Progenitor cell of endocrine pancreas (in vitro differentiated cells): ENCODE results near the gene SLC35F3. TPM values are rescaled to one million over a fixed set of nuclear protein-coding genes. Genes with fewer than 3 reads are reported as not detected.

Source experiments
- DNase-seq: peaks from one replicate; pipeline ENCODE4 v3.0.0; 2021; ENCODE audit warnings: low spot score; ENCODE audit not compliant: unreplicated experiment
- H3K27ac Mint-ChIP-seq: 2 replicates; pipeline ENCODE4 v1.8.0; 2021; ENCODE audit warnings: mild to moderate bottlenecking, moderate library complexity, mixed read lengths
- H3K27me3 Mint-ChIP-seq: 2 replicates; pipeline ENCODE4 v1.8.0; 2021; ENCODE audit warnings: mixed read lengths
- H3K36me3 Mint-ChIP-seq: 2 replicates; pipeline ENCODE4 v1.8.0; 2022; ENCODE audit warnings: mixed read lengths; ENCODE audit not compliant: insufficient read depth
- H3K4me1 Mint-ChIP-seq: 2 replicates; pipeline ENCODE4 v1.8.0; 2021; ENCODE audit warnings: low read depth, mixed read lengths
- H3K4me3 Mint-ChIP-seq: 2 replicates; pipeline ENCODE4 v1.8.0; 2021; ENCODE audit warnings: low read depth, mild to moderate bottlenecking, moderate library complexity, mixed read lengths
- H3K9me3 Mint-ChIP-seq: 2 replicates; pipeline ENCODE4 v1.8.0; 2021; ENCODE audit warnings: low read depth, mixed read lengths
- total RNA-seq: library from RNA; stranded (reverse); gene quantifications from 2 replicates; pipeline ENCODE4 v1.2.1, GENCODE V29; 2021
- TF ChIP-seq, protein P1 (sequence below): fragments of 200-600 bp; sonication (generic); IDR thresholded peaks from one replicate; pipeline ENCODE4 v1.5.0; 2021; ENCODE audit warnings: antibody characterized with exemption, mild to moderate bottlenecking; ENCODE audit not compliant: unreplicated experiment

The SLC35F3 gene
- total RNA-seq, 1 donor from 2014 or later, result 0.74 TPM

DNA sequence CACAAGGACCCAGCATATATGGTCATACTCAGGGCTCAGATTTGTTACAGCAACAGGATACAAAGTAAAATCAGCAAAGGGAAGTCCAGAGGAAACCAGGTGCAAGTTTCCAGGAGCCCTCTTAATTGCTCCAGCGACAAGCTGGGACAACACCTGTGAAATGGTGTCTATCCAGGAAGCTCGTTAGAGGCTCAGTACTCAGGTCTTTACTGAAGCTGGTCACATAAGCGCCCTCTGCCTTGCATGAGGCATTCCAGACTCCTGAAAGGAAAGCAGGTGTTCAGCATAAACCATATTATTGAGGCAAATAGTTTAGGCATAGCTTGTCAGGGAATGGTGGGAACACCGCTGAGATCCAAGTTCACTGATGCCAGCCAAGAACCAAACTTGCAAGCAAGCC is 231.0 kb downstream of the SLC35F3 start:
- Mint-ChIP-seq H3K4me3 (no peak overlapping the region), H3K9me3 (no peaks in the 10 kb centered on the region), H3K27me3 (peaks cover 9% of the 10 kb centered on the region), H3K36me3 (no peaks in the 10 kb centered on the region), H3K27ac (no peak overlapping the region), H3K4me1 (no peaks in the 10 kb centered on the region)
- DNase-seq, result no peak
- TF ChIP-seq, protein P1, sequence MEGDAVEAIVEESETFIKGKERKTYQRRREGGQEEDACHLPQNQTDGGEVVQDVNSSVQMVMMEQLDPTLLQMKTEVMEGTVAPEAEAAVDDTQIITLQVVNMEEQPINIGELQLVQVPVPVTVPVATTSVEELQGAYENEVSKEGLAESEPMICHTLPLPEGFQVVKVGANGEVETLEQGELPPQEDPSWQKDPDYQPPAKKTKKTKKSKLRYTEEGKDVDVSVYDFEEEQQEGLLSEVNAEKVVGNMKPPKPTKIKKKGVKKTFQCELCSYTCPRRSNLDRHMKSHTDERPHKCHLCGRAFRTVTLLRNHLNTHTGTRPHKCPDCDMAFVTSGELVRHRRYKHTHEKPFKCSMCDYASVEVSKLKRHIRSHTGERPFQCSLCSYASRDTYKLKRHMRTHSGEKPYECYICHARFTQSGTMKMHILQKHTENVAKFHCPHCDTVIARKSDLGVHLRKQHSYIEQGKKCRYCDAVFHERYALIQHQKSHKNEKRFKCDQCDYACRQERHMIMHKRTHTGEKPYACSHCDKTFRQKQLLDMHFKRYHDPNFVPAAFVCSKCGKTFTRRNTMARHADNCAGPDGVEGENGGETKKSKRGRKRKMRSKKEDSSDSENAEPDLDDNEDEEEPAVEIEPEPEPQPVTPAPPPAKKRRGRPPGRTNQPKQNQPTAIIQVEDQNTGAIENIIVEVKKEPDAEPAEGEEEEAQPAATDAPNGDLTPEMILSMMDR, result no peak

GRCh38 chr1:234136073-234136472 is 231.6 kb downstream of the SLC35F3 start:
- H3K4me3 Mint-ChIP-seq, result no peak overlapping the region
- peaks cover 9% of the 10 kb centered on the region for H3K27me3 Mint-ChIP-seq
- TF ChIP-seq, protein P1, result no peak
- H3K9me3 Mint-ChIP-seq, result no peaks in the 10 kb centered on the region
- H3K36me3 Mint-ChIP-seq, result no peaks in the 10 kb centered on the region
- no peak overlapping the region for H3K27ac Mint-ChIP-seq
- DNase-seq, result no peak
- no peaks in the 10 kb centered on the region for H3K4me1 Mint-ChIP-seq

DNA sequence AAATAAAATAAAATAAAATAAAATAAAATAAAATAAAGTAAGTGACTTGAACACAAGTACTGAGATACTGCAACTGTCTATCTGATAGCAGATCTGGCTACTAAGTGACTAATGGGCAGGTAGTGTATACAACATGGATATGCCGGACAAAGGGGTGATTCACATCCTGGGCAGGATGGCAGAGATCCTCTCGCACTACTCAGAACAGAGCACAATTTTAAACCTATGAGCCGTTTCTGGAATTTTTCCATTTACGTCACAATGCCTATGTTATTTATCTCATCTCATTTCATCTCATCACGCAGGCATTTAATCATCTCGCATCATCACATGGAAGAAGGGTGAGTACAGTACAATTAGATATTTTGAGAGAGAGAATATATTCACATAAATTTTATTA is 235.5 kb downstream of the SLC35F3 start:
- no peaks in the 10 kb centered on the region for H3K9me3 Mint-ChIP-seq
- H3K4me1 Mint-ChIP-seq, result no peaks in the 10 kb centered on the region
- H3K27ac Mint-ChIP-seq, result no peak overlapping the region
- H3K27me3 Mint-ChIP-seq, result peaks cover 9% of the 10 kb centered on the region
- TF ChIP-seq, protein P1, result no peak
- H3K4me3 Mint-ChIP-seq, result no peak overlapping the region
- DNase-seq, result no peak
- no peaks in the 10 kb centered on the region for H3K36me3 Mint-ChIP-seq

GRCh38 chr1:234140388-234140787 is 235.9 kb downstream of the SLC35F3 start:
- H3K4me3 Mint-ChIP-seq, result no peak overlapping the region
- no peaks in the 10 kb centered on the region for H3K9me3 Mint-ChIP-seq
- H3K27ac Mint-ChIP-seq, result no peak overlapping the region
- no peaks in the 10 kb centered on the region for H3K4me1 Mint-ChIP-seq
- TF ChIP-seq, protein P1, result no peak
- no peak for DNase-seq
- no peaks in the 10 kb centered on the region for H3K36me3 Mint-ChIP-seq
- peaks cover 9% of the 10 kb centered on the region for H3K27me3 Mint-ChIP-seq

DNA sequence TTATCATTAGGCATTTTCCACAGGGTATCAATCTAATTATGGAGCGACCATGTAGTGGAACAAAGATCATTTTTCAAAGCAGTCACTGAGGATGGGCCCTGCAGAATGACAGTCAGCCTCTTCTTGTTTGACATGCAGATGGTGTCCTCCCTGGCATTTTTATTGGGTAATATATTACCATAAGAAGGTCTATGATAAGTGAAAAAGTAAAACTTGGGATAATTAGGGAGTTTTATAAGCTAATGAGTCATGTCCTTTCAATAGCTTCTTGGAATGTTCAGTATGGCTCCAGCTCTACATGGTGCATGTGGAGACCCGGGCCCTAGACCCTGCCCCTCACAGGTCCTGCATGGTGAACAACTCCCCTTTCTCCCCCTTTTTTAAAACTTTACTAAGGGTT is 236.5 kb downstream of the SLC35F3 start:
- no peaks in the 10 kb centered on the region for H3K4me1 Mint-ChIP-seq
- peaks cover 9% of the 10 kb centered on the region for H3K27me3 Mint-ChIP-seq
- H3K27ac Mint-ChIP-seq, result no peak overlapping the region
- no peak overlapping the region for H3K4me3 Mint-ChIP-seq
- no peaks in the 10 kb centered on the region for H3K36me3 Mint-ChIP-seq
- TF ChIP-seq, protein P1, result no peak
- H3K9me3 Mint-ChIP-seq, result no peaks in the 10 kb centered on the region
- DNase-seq, result no peak
